DND-41 (cell line): ENCODE data around the gene PIRT.
"Not testable (repeated sequence)": the region's sequence is repeated elsewhere in the genome, so short reads cannot be mapped to it uniquely, and the experiment has no call there.

Experiments used
- ATAC-seq: fragments of 200-7000 bp; cut with Tn5 transposase; 3 replicates; pipeline ENCODE4 v1.9.1; 2021; ENCODE audit warnings: low read depth; ENCODE audit not compliant: insufficient read depth
- DNase-seq: peaks from one replicate; pipeline ENCODE4 v3.0.0-alpha.2; 2020
- H2AFZ ChIP-seq: 2 replicates; pipeline ENCODE4 v1.6.0; 2012; ENCODE audit warnings: low read depth, low read length
- H3K27ac ChIP-seq: 2 replicates; pipeline ENCODE4 v1.5.1; 2012; ENCODE audit warnings: low read length, inconsistent platforms
- H3K27me3 ChIP-seq: fragments of 200-600 bp; sonication (generic); 2 replicates; pipeline ENCODE4 v1.6.0; 2012; ENCODE audit warnings: low read length, mild to moderate bottlenecking, inconsistent platforms; ENCODE audit not compliant: insufficient read depth, poor library complexity
- H3K36me3 ChIP-seq: 2 replicates; pipeline ENCODE4 v1.5.1; 2012; ENCODE audit warnings: low read length, inconsistent platforms; ENCODE audit not compliant: insufficient read depth
- H3K4me1 ChIP-seq: 2 replicates; pipeline ENCODE4 v1.5.1; 2012; ENCODE audit warnings: mild to moderate bottlenecking, low read length; ENCODE audit not compliant: insufficient read depth
- H3K4me2 ChIP-seq: 2 replicates; pipeline ENCODE4 v1.6.0; 2012; ENCODE audit warnings: mild to moderate bottlenecking, moderate library complexity, low read length, inconsistent platforms; ENCODE audit not compliant: insufficient read depth
- H3K4me3 ChIP-seq, 2 experiments: fragments of 200-600 bp in 1 of 2; shearing (Covaris generic) in 1 of 2; 2 replicates each; pipeline ENCODE4 v1.5.1; 2012 to 2016; ENCODE audit warnings: inconsistent platforms in 2 of 2, low read length in 2 of 2, mild to moderate bottlenecking in 2 of 2, low read depth in 1 of 2, moderate library complexity in 1 of 2
- H3K79me2 ChIP-seq: 2 replicates; pipeline ENCODE4 v1.6.0; 2012; ENCODE audit warnings: low read length, inconsistent platforms; ENCODE audit not compliant: insufficient read depth
- H3K9ac ChIP-seq: 2 replicates; pipeline ENCODE4 v1.6.0; 2012; ENCODE audit warnings: low read depth, mild to moderate bottlenecking, inconsistent platforms, low read length, moderate library complexity
- H3K9me3 ChIP-seq: 2 replicates; pipeline ENCODE4 v1.5.1; 2012; ENCODE audit warnings: low read length, moderate library complexity, mild to moderate bottlenecking, inconsistent platforms; ENCODE audit not compliant: insufficient read depth, severe bottlenecking
- H4K20me1 ChIP-seq: 2 replicates; pipeline ENCODE4 v1.6.0; 2012; ENCODE audit warnings: low read length; ENCODE audit not compliant: insufficient read depth
- EZH2 ChIP-seq: IDR thresholded peaks from 3 replicates; pipeline ENCODE4 v1.6.1; 2012; ENCODE audit warnings: borderline replicate concordance, low read depth, mild to moderate bottlenecking, moderate library complexity, low read length, inconsistent platforms; ENCODE audit not compliant: severe bottlenecking
- TF ChIP-seq, protein P1 (sequence below): IDR thresholded peaks from 2 replicates; pipeline ENCODE4 v1.5.1; 2012; ENCODE audit warnings: borderline replicate concordance, low read length, moderate library complexity, mild to moderate bottlenecking; ENCODE audit not compliant: poor library complexity, severe bottlenecking; ENCODE audit errors: extremely low read depth

The PIRT gene

DNA sequence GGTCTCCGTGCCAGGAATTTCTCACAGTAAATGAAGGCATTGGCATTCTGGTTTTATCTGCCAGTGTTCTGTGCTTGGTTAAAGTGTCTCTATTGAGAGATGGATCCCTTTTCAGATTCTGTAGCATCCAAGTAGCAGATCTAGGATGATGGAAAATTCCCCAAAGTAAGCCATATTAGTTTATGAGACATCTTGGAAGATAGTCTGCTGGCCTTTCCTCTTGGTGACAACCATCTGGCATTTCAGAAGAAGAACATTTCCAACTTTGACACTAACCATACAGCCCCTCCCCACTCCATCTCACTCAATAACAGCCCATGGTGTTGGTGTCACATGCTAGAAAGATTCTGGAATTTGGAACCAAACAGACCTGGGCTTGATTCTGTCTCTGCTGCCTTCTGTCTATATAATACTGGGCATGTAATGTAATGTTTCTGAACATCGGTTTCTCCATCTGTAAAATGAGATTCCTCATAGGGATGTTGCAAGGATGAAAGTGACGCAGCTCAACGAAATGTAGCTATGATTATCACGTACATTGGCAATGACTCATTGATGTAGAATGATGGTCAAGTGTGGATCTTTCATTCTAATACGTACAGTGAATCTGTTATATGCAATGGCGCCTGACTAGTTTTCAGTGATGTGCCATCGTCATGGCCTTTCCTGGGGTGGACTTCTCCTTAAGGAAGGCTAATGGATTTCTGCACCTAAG lies 32.6 kb upstream of the PIRT start:
- DNase-seq (no peak), ATAC-seq (no peak)
- Histone ChIP-seq H3K9ac (no peak overlapping the region), H3K9me3 (no peaks in the 10 kb centered on the region), H2AFZ (no peak overlapping the region), H3K79me2 (no peaks in the 10 kb centered on the region), H3K27ac (no peak overlapping the region), H3K27me3 (no peaks in the 10 kb centered on the region), H3K36me3 (no peaks in the 10 kb centered on the region), H3K4me1 (no peaks in the 10 kb centered on the region), H4K20me1 (no peaks in the 10 kb centered on the region), H3K4me2 (no peak overlapping the region), H3K4me3 (no peak overlapping the region)
- TF ChIP-seq, protein P1, sequence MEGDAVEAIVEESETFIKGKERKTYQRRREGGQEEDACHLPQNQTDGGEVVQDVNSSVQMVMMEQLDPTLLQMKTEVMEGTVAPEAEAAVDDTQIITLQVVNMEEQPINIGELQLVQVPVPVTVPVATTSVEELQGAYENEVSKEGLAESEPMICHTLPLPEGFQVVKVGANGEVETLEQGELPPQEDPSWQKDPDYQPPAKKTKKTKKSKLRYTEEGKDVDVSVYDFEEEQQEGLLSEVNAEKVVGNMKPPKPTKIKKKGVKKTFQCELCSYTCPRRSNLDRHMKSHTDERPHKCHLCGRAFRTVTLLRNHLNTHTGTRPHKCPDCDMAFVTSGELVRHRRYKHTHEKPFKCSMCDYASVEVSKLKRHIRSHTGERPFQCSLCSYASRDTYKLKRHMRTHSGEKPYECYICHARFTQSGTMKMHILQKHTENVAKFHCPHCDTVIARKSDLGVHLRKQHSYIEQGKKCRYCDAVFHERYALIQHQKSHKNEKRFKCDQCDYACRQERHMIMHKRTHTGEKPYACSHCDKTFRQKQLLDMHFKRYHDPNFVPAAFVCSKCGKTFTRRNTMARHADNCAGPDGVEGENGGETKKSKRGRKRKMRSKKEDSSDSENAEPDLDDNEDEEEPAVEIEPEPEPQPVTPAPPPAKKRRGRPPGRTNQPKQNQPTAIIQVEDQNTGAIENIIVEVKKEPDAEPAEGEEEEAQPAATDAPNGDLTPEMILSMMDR: no peak
- TF ChIP-seq EZH2: no peak

- H3K79me2 ChIP-seq, H3K27me3 ChIP-seq, H3K36me3 ChIP-seq, H3K4me2 ChIP-seq, ATAC-seq, H4K20me1 ChIP-seq, DNase-seq, H3K9me3 ChIP-seq, H2AFZ ChIP-seq, H3K4me3 ChIP-seq, H3K4me1 ChIP-seq, H3K9ac ChIP-seq, H3K27ac ChIP-seq: not testable (repeated sequence)
These were observed 30.9 kb upstream of the PIRT start for GRCh38 chr17:10868744-10869143.

DNA sequence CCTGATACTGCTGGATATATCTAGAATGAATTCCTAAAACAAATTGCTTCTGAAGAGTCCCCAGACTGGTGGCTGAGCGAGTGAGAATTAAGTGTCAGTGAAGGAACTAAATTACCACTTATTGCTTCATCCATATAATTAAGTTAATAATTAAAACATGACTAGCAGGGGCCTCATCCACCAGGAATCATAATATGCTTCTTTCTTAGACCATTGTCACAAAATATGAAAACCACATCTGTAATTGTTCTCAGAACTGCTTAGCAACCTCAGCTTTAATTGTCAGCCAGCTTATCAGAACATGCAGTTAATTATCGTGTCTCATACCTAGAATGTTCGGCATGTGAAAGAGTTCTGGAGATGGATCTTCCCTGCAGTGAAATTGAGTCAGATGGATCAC lies 21.2 kb upstream of the PIRT start:
- DNase-seq: no peak
- Histone ChIP-seq H3K4me1 (no peaks in the 10 kb centered on the region), H2AFZ (no peak overlapping the region), H3K4me3 (no peak overlapping the region), H3K79me2 (no peaks in the 10 kb centered on the region), H3K27me3 (no peaks in the 10 kb centered on the region), H3K27ac (no peak overlapping the region), H4K20me1 (no peaks in the 10 kb centered on the region), H3K9me3 (no peaks in the 10 kb centered on the region), H3K9ac (no peak overlapping the region), H3K36me3 (no peaks in the 10 kb centered on the region), H3K4me2 (no peak overlapping the region)
- TF ChIP-seq, protein P1: no peak
- no peak for TF ChIP-seq EZH2
- ATAC-seq: no peak

DNA sequence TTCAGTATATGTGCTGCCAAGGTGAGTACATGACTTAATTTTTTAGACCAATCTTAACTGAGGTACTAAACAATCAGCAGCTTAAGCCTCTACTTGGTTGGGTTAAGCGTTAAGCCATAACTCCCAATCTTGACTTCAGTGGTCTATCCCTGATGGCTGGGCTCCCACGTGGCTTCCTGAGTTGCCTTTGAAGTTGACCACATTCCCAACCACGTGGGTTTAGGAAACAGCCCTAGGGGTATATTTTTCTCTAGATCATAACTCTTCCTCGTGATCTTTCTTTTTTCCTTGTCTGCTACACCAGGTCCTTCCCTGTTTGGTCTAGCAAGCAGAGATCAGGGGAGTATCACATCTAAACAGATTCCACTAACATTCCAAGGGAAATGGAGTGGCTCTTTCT lies 20.1 kb upstream of the PIRT start:
- Histone ChIP-seq H3K4me3 (no peak overlapping the region), H3K4me2 (no peak overlapping the region), H3K36me3 (no peaks in the 10 kb centered on the region), H3K4me1 (no peaks in the 10 kb centered on the region), H3K9me3 (no peaks in the 10 kb centered on the region), H3K9ac (no peak overlapping the region), H3K79me2 (no peaks in the 10 kb centered on the region), H3K27me3 (no peaks in the 10 kb centered on the region), H3K27ac (no peak overlapping the region), H2AFZ (no peak overlapping the region), H4K20me1 (no peaks in the 10 kb centered on the region)
- no peak for DNase-seq
- ATAC-seq: no peak
- no peak for TF ChIP-seq EZH2
- TF ChIP-seq, protein P1: no peak

- H2AFZ ChIP-seq, H3K9me3 ChIP-seq, H3K9ac ChIP-seq, DNase-seq, ATAC-seq, H3K4me1 ChIP-seq, H3K4me2 ChIP-seq, H4K20me1 ChIP-seq, H3K27ac ChIP-seq, H3K4me3 ChIP-seq, H3K79me2 ChIP-seq, H3K27me3 ChIP-seq, H3K36me3 ChIP-seq: not testable (repeated sequence)
These were observed 8.7 kb upstream of the PIRT start for GRCh38 chr17:10846636-10847035.
